OCI-LY7 (cell line): ENCODE data around the gene LZTS2. TPM values are rescaled to one million over a fixed set of nuclear protein-coding genes. Genes with fewer than 3 reads are reported as not detected.

Source experiments
- Bru-seq: library from RNA; stranded (reverse); fragments of 400-500 nt; gene quantifications from one replicate; lab custom pipeline; 2021; lab: Mats Ljungman, UMichigan
- BruChase-seq, 2 experiments: library from RNA; stranded (reverse); fragments of 400-500 nt; gene quantifications; one replicate each; lab custom pipeline; 2021; lab: Mats Ljungman, UMichigan
- BruUV-seq: library from RNA; stranded (reverse); fragments of 400-500 nt; replicated peaks from 2 replicates; lab custom pipeline; 2021; lab: Mats Ljungman, UMichigan
- CTCF ChIA-PET: fragments of 300-600 bp; sonication (Branson Sonifier 250); formaldehyde crosslinking; loops from one replicate; lab custom pipeline; 2022; ENCODE audit warnings: antibody characterized with exemption; ENCODE audit not compliant: unreplicated experiment; lab: Charles Lee
- POLR2A ChIA-PET: fragments of 300-600 bp; sonication (Branson Sonifier 250); formaldehyde crosslinking; loops from one replicate; lab custom pipeline; 2022; ENCODE audit warnings: antibody characterized with exemption; lab: Charles Lee
- DNase-seq: peaks from one replicate; pipeline ENCODE4 v3.0.0-alpha.2; 2015; ENCODE audit warnings: low spot score
- H2AFZ ChIP-seq: fragments of 200-600 bp; sonication (generic), shearing (Covaris generic); 2 replicates; pipeline ENCODE4 v1.6.1; 2014; ENCODE audit warnings: mild to moderate bottlenecking, antibody characterized with exemption, low read length, moderate library complexity
- H3K27ac ChIP-seq: fragments of 200-600 bp; sonication (generic); 2 replicates; pipeline ENCODE4 v1.5.1; 2014; ENCODE audit warnings: mixed run types, low read depth, mild to moderate bottlenecking, moderate library complexity, low read length, inconsistent platforms; ENCODE audit not compliant: poor library complexity, severe bottlenecking
- H3K36me3 ChIP-seq: fragments of 200-600 bp; sonication (generic); 2 replicates; pipeline ENCODE4 v1.6.1; 2014; ENCODE audit warnings: mild to moderate bottlenecking, antibody characterized with exemption, low read length, moderate library complexity, mixed read lengths; ENCODE audit not compliant: insufficient read depth
- H3K4me1 ChIP-seq: fragments of 200-600 bp; sonication (generic); 2 replicates; pipeline ENCODE4 v1.5.1; 2014; ENCODE audit warnings: mild to moderate bottlenecking, low read length; ENCODE audit not compliant: insufficient read depth, poor library complexity, severe bottlenecking
- H3K4me2 ChIP-seq: fragments of 200-600 bp; sonication (generic); 2 replicates; pipeline ENCODE4 v1.6.1; 2014; ENCODE audit warnings: mild to moderate bottlenecking, low read length
- H3K4me3 ChIP-seq: fragments of 200-600 bp; sonication (generic); 2 replicates; pipeline ENCODE4 v1.5.1; 2014; ENCODE audit warnings: mild to moderate bottlenecking, low read depth, low read length; ENCODE audit not compliant: poor library complexity, severe bottlenecking
- H3K79me2 ChIP-seq: fragments of 200-600 bp; sonication (generic); 2 replicates; pipeline ENCODE4 v1.6.1; 2016; ENCODE audit warnings: low read depth, mild to moderate bottlenecking, low read length, moderate library complexity, mixed read lengths; ENCODE audit not compliant: insufficient read depth
- H3K9me2 ChIP-seq: fragments of 200-600 bp; sonication (generic); 2 replicates; pipeline ENCODE4 v1.6.1; 2016; ENCODE audit warnings: mild to moderate bottlenecking, low read length, mixed read lengths; ENCODE audit not compliant: insufficient read depth
- H3K9me3 ChIP-seq: fragments of 200-600 bp; sonication (generic); 2 replicates; pipeline ENCODE4 v1.6.1; 2014; ENCODE audit warnings: mild to moderate bottlenecking, mixed run types, low read length, mixed read lengths
- H4K20me1 ChIP-seq: fragments of 200-600 bp; sonication (generic); 2 replicates; pipeline ENCODE4 v1.6.1; 2014; ENCODE audit warnings: mild to moderate bottlenecking, antibody characterized with exemption, low read length, moderate library complexity, mixed read lengths; ENCODE audit not compliant: insufficient read depth
- EZH2phosphoT487 ChIP-seq: fragments of 200-600 bp; sonication (generic); IDR thresholded peaks from 2 replicates; pipeline ENCODE4 v1.6.1; 2018; ENCODE audit warnings: low read depth, borderline replicate concordance, mild to moderate bottlenecking, mixed run types, antibody characterized with exemption, low read length, moderate library complexity, mixed read lengths
- intact Hi-C: fragments of 100-400 bp; cut with micrococcal nuclease; formaldehyde crosslinking; loops from one replicate; pipeline ENCODE4 v1.10.0; 2022; ENCODE audit not compliant: unreplicated experiment
- long read RNA-seq: library from polyadenylated mRNA; stranded (forward); transcript quantifications from one replicate; pipeline ENCODE4 v2.0.0, GENCODE V29; 2022
- total RNA-seq, 2 experiments: library from RNA; depleted of rRNA in 1 of 2; stranded (reverse); fragments of >200 nt in 1 of 2; shearing (Covaris generic) in 1 of 2; gene quantifications; 2 replicates each; pipeline ENCODE4 v1.2.3, GENCODE V29; 2014 to 2022
- TF ChIP-seq, protein P1 (sequence below): fragments of 200-600 bp; sonication (generic); conservative IDR thresholded peaks from 2 replicates; pipeline ENCODE4 v1.5.1; 2014; ENCODE audit warnings: mild to moderate bottlenecking, antibody characterized with exemption, low read length, moderate library complexity, mixed read lengths

LZTS2 gene, protein sequence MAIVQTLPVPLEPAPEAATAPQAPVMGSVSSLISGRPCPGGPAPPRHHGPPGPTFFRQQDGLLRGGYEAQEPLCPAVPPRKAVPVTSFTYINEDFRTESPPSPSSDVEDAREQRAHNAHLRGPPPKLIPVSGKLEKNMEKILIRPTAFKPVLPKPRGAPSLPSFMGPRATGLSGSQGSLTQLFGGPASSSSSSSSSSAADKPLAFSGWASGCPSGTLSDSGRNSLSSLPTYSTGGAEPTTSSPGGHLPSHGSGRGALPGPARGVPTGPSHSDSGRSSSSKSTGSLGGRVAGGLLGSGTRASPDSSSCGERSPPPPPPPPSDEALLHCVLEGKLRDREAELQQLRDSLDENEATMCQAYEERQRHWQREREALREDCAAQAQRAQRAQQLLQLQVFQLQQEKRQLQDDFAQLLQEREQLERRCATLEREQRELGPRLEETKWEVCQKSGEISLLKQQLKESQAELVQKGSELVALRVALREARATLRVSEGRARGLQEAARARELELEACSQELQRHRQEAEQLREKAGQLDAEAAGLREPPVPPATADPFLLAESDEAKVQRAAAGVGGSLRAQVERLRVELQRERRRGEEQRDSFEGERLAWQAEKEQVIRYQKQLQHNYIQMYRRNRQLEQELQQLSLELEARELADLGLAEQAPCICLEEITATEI
- total RNA-seq (2014; rRNA removed; shearing (Covaris generic)) (10.4 and 13.6 TPM in 2 replicates), total RNA-seq (2022) (20.3 and 20.5 TPM in 2 replicates), Bru-seq, nascent RNA (percentile 42 among the genes with signal in this experiment), BruChase-seq, experiment 1, labeled RNA remaining after a 6-hour chase (percentile 46 among the genes with signal in this experiment), BruChase-seq, experiment 2, labeled RNA remaining after a 2-hour chase (percentile 53 among the genes with signal in this experiment)
- long read RNA-seq, full-length matches to known transcripts, result 17 of 30 reads
- long read RNA-seq, partial matches to known transcripts, result 4 of 30 reads
- long read RNA-seq, other reads (novel, unspliced or antisense), result 9 of 30 reads

DNA sequence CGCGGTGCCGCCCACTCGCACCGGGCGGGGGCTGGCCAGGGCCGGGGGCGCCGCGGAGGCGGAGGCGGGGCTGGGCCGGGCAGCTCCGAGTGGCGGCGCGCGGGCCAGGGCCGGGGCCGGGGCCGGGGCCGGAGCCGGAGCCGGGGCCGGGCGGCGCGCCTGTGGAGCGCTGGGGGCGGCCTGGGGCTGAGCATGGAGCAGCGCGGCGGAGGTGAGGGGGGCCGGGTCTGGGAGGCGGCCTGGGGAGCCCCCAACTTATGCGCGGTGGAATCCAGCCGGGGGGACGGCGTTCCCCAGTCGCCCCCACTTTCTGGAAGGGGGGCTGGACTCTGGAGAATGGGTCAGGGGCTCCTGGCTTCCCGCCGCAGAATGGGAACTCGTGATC, at the start of gene LZTS2:
LZTS2 (plus strand) TSS at position 67 of the 385 bp plus-strand sequence. CDS start 2,731 bp downstream, outside the sequence.
- Histone ChIP-seq H3K36me3 (peaks cover 11% of the 10 kb centered on the region; the same call in 1 of the 2 replicates), H3K4me2 (peak within 1 kb of the TSS; percentile 99), H4K20me1 (no peaks in the 10 kb centered on the region), H3K4me3 (peak within 1 kb of the TSS; percentile 90), H3K4me1 (peaks cover 25% of the 10 kb centered on the region), H3K27ac (peak within 1 kb of the TSS; percentile 63), H2AFZ (peak within 1 kb of the TSS; percentile 38; the same call in 1 of the 2 replicates), H3K9me2 (no peaks in the 10 kb centered on the region), H3K79me2 (no peaks in the 10 kb centered on the region), H3K9me3 (no peaks in the 10 kb centered on the region)
- intact Hi-C loops, result no loop called here
- POLR2A ChIA-PET, result no interaction called here
- TF ChIP-seq EZH2phosphoT487, result no peak
- TF ChIP-seq, protein P1, sequence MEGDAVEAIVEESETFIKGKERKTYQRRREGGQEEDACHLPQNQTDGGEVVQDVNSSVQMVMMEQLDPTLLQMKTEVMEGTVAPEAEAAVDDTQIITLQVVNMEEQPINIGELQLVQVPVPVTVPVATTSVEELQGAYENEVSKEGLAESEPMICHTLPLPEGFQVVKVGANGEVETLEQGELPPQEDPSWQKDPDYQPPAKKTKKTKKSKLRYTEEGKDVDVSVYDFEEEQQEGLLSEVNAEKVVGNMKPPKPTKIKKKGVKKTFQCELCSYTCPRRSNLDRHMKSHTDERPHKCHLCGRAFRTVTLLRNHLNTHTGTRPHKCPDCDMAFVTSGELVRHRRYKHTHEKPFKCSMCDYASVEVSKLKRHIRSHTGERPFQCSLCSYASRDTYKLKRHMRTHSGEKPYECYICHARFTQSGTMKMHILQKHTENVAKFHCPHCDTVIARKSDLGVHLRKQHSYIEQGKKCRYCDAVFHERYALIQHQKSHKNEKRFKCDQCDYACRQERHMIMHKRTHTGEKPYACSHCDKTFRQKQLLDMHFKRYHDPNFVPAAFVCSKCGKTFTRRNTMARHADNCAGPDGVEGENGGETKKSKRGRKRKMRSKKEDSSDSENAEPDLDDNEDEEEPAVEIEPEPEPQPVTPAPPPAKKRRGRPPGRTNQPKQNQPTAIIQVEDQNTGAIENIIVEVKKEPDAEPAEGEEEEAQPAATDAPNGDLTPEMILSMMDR, result no peak
- CTCF ChIA-PET, result no interaction called here
- DNase-seq, result no peak
- BruUV-seq, result no TSS peak

DNA sequence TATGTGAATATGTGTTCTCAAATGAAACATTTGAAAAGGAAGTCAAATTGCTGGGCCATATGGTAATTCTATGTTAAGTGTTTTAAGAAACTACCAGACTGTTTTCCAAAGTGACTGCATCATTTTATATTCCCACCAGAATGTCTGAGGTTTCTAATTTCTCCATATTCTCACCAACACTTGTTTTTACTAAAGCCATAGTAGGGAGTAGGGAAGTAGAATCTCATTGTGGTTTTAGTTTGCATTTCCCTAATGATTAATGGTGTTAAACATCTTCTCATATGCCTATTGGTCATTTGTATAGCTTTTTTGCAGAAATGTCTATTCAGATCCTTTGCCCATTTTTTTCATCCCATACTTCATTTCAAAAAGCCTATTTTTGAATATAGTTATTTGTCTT, 39.4 kb upstream of the LZTS2 start:
- H3K9me3 ChIP-seq, result no peaks in the 10 kb centered on the region
- no TSS peak for BruUV-seq
- H2AFZ ChIP-seq, result no peak overlapping the region
- CTCF ChIA-PET, result no interaction called here
- POLR2A ChIA-PET, result no interaction called here
- no peaks in the 10 kb centered on the region for H4K20me1 ChIP-seq
- intact Hi-C loops, result loop anchor here (5.0 kb wide), 1 partner anchor 33 kb away; no protein-coding TSS in a partner anchor
- no peak overlapping the region for H3K4me2 ChIP-seq
- peaks cover 78% of the 10 kb centered on the region for H3K36me3 ChIP-seq
- no peak overlapping the region for H3K4me3 ChIP-seq
- no peak overlapping the region for H3K27ac ChIP-seq
- TF ChIP-seq, protein P1, result no peak
- TF ChIP-seq EZH2phosphoT487, result no peak
- no peaks in the 10 kb centered on the region for H3K79me2 ChIP-seq
- H3K9me2 ChIP-seq, result no peaks in the 10 kb centered on the region
- no peak for DNase-seq
- H3K4me1 ChIP-seq, result peaks cover 11% of the 10 kb centered on the region
